Measurements from ENCODE around the gene RUNX2.

DNA sequence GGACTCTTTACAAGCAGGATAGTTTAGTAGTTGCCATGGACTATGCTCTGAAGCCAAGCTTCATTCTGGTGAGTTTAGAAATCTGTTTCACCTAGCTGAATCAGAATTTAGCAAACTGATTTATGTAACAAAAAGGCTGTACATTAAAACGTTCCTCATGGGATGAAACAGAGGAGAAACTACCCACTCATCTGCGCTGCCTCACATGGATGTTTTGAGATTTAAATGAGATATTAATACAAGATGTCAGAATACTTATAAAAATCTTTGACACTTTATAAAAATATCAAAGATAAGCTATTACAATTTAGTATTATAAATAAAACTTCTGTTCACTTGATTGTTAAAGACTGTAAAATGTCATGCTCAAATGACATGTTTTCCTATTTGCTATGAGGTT lies 16.8 kb downstream of the RUNX2 start:
- TF ChIP-seq, protein P1, sequence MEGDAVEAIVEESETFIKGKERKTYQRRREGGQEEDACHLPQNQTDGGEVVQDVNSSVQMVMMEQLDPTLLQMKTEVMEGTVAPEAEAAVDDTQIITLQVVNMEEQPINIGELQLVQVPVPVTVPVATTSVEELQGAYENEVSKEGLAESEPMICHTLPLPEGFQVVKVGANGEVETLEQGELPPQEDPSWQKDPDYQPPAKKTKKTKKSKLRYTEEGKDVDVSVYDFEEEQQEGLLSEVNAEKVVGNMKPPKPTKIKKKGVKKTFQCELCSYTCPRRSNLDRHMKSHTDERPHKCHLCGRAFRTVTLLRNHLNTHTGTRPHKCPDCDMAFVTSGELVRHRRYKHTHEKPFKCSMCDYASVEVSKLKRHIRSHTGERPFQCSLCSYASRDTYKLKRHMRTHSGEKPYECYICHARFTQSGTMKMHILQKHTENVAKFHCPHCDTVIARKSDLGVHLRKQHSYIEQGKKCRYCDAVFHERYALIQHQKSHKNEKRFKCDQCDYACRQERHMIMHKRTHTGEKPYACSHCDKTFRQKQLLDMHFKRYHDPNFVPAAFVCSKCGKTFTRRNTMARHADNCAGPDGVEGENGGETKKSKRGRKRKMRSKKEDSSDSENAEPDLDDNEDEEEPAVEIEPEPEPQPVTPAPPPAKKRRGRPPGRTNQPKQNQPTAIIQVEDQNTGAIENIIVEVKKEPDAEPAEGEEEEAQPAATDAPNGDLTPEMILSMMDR (IDR thresholded peaks at IDR 0.05): no peak
- no peak for TF ChIP-seq POLR2AphosphoS5 (IDR thresholded peaks at IDR 0.05; ENCODE audit: low read depth, low read length)
